Transverse colon (tissue), 4 donors: ENCODE measurements around the gene GRIA4. TPM values are rescaled to one million over a fixed set of nuclear protein-coding genes. Genes with fewer than 3 reads are reported as not detected.

Experiments
- DNase-seq: peaks from one replicate; pipeline ENCODE4 v3.0.0-alpha.2; 2019
- H3K27ac ChIP-seq, 4 donors: fragments of 200-600 bp; sonication (generic); 2 replicates each; pipeline ENCODE4 v1.5.1; 2016 to 2018; ENCODE audit warnings: inconsistent platforms in 4 of 4
- H3K27me3 ChIP-seq: fragments of 200-600 bp; sonication (generic); 2 replicates; pipeline ENCODE4 v1.5.1; 2017; ENCODE audit warnings: inconsistent platforms
- H3K36me3 ChIP-seq, 4 donors: fragments of 200-600 bp; sonication (generic); 2 replicates each; pipeline ENCODE4 v1.5.1; 2017 to 2019; ENCODE audit warnings: inconsistent platforms in 4 of 4
- H3K4me1 ChIP-seq, 4 donors: fragments of 200-600 bp; sonication (generic); 2 replicates each; pipeline ENCODE4 v1.5.1; 2017 to 2020; ENCODE audit warnings: inconsistent platforms in 4 of 4
- H3K4me3 ChIP-seq, 4 donors: fragments of 200-600 bp; sonication (generic); 1 replicate in 1 of 4; 2 replicates in 3 of 4; pipeline versions ENCODE4 v1.5.1 to v1.6.1; 2017 to 2019; ENCODE audit warnings: inconsistent platforms in 4 of 4
- H3K9me3 ChIP-seq, 2 donors: fragments of 200-600 bp; sonication (generic); 2 replicates each; pipeline ENCODE4 v1.5.1; 2017 to 2019; ENCODE audit warnings: inconsistent platforms in 2 of 2
- EP300 ChIP-seq: sonication (generic); formaldehyde crosslinking; IDR thresholded peaks from one replicate; pipeline ENCODE4 v1.6.1; 2017; ENCODE audit warnings: antibody characterized with exemption, low read depth
- POLR2A ChIP-seq: fragments of 450-650 bp; IDR thresholded peaks from one replicate; pipeline ENCODE4 v1.6.1; 2016; ENCODE audit warnings: antibody characterized with exemption, mild to moderate bottlenecking, moderate library complexity
- POLR2AphosphoS5 ChIP-seq, 3 donors: sonication (generic); formaldehyde crosslinking; IDR thresholded peaks; one replicate each; pipeline ENCODE4 v1.6.1; 2016; ENCODE audit warnings: antibody characterized with exemption in 3 of 3
- WGBS, 2 donors: methylation state at CpG; one replicate each; pipeline ENCODE4 v1.1.5; 2018; ENCODE audit warnings: low coverage in 1 of 2; 5-methylcytosine and 5-hydroxymethylcytosine counted together
- in situ Hi-C, 4 donors: fragments of 200-750 bp; cut with MboI; loops; one replicate each; pipeline versions ENCODE4 v1.15.0 to v1.15.1; 2017; ENCODE audit warnings: low sequenced_read_pairs in 3 of 4, low pct_ligation_motif_present in 1 of 4, low pct_unique_long_range_greater_than_20kb in 1 of 4
- intact Hi-C: fragments of 100-400 bp; cut with DNase I; formaldehyde crosslinking; loops from one replicate; pipeline ENCODE4 v1.15.1; 2023; ENCODE audit warnings: low total_unique reads
- total RNA-seq, 4 donors: library from RNA; depleted of rRNA; stranded (reverse); fragments of >200 nt; gene quantifications; one replicate each; pipeline ENCODE4 v1.1.0, GENCODE V29; 2016
- TF ChIP-seq, protein P1 (sequence below), 5 experiments: fragments of 200-600 bp in 3 of 5; fragments of 450-650 bp in 2 of 5; sonication (generic) in 3 of 5; IDR thresholded peaks; 1 replicate in 2 of 5; 2 replicates in 3 of 5; pipeline ENCODE4 v1.5.1; 2016 to 2017; ENCODE audit warnings: antibody characterized with exemption in 5 of 5, inconsistent platforms in 3 of 5, mild to moderate bottlenecking in 2 of 5, moderate library complexity in 1 of 5

The GRIA4 gene
- total RNA-seq, 4 donors from 2014 or later, result 0.79 to 2.4 (median 1.4) TPM; not detected in 1

DNA sequence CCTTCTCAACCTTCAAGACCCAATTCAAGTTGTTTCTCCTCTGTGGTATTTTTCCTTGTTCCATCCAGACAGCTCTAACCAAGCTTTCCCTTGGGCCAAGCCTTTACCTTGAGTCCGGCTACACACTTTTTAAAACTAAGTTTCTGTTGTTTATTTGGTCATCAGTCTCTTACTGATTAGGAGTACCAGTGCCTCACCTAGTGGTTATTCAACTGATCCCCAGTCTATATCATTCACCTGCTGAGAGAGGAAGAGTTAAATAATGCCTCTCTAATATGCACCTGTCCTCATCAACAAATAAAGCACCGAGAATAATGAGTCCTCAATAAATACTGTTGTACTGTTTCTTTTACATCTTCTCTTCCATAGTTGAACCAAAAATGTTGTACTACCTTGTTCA is 251.4 kb downstream of the GRIA4 start:
- Histone ChIP-seq H3K4me3 (no peak overlapping the region), H3K36me3 (no peaks in the 10 kb centered on the region), H3K9me3 (no peaks in the 10 kb centered on the region), H3K27ac (no peak overlapping the region), H3K4me1 (no peaks in the 10 kb centered on the region), H3K27me3 (no peaks in the 10 kb centered on the region)
- TF ChIP-seq POLR2A (no peak), POLR2AphosphoS5 (IDR thresholded peaks at IDR 0.05) (no peak)
- TF ChIP-seq, protein P1, sequence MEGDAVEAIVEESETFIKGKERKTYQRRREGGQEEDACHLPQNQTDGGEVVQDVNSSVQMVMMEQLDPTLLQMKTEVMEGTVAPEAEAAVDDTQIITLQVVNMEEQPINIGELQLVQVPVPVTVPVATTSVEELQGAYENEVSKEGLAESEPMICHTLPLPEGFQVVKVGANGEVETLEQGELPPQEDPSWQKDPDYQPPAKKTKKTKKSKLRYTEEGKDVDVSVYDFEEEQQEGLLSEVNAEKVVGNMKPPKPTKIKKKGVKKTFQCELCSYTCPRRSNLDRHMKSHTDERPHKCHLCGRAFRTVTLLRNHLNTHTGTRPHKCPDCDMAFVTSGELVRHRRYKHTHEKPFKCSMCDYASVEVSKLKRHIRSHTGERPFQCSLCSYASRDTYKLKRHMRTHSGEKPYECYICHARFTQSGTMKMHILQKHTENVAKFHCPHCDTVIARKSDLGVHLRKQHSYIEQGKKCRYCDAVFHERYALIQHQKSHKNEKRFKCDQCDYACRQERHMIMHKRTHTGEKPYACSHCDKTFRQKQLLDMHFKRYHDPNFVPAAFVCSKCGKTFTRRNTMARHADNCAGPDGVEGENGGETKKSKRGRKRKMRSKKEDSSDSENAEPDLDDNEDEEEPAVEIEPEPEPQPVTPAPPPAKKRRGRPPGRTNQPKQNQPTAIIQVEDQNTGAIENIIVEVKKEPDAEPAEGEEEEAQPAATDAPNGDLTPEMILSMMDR (IDR thresholded peaks at IDR 0.05), result peak in 1 of 5 experiments; percentile 10
- intact Hi-C loops (no loop called here), in situ Hi-C loops (loop anchor here in 1 of 4 donors (25.0 kb wide), 1 partner anchor 1249 kb away; no protein-coding TSS in a partner anchor)
- DNase-seq, result no peak
- WGBS, 2 donors, result 61 to 80% methylated on average over 2 of the region's 2 CpGs

DNA sequence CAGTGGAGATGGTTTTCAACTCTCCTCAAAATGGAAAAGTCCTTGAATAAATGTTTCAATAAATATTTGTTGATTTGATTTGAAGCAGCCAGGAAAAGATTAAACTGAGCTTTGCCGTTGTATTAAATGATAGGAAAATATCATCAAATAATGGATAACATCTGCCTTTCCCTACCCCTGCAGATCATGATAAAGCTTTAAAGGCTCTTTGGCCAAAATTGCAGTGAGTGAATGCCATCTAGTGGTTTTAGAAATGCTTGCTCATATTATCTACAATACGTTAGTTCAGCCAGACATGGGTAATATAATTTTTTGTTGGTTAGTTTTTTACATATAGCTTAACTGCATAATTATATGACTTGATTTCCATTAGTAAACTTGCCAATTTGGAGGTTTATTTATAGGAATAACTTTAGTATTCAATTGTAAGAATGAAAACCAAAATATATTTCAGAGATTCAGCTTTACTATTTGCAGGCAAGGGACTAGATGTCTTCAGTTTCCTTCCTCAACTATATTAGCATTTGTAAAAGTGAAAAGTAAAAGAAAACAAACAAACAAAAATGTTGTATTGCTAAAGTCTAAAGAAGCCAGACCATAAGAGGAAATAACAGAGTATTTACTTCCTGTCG is 253.0 kb downstream of the GRIA4 start:
- intact Hi-C loops (no loop called here), in situ Hi-C loops (loop anchor here in 1 of 4 donors (25.0 kb wide), 1 partner anchor 1251 kb away; no protein-coding TSS in a partner anchor)
- H3K9me3 ChIP-seq, result no peaks in the 10 kb centered on the region
- H3K27me3 ChIP-seq, result no peaks in the 10 kb centered on the region
- no peak for TF ChIP-seq POLR2A
- TF ChIP-seq, protein P1 (IDR thresholded peaks at IDR 0.05), result peak; percentile 58 to 62 (median 60)
- 25 to 26% methylated on average over 3 of the region's 3 CpGs for WGBS, 2 donors
- no peaks in the 10 kb centered on the region for H3K4me1 ChIP-seq
- no peak overlapping the region for H3K4me3 ChIP-seq
- DNase-seq, result no peak
- H3K27ac ChIP-seq, result no peak overlapping the region
- H3K36me3 ChIP-seq, result no peaks in the 10 kb centered on the region

DNA sequence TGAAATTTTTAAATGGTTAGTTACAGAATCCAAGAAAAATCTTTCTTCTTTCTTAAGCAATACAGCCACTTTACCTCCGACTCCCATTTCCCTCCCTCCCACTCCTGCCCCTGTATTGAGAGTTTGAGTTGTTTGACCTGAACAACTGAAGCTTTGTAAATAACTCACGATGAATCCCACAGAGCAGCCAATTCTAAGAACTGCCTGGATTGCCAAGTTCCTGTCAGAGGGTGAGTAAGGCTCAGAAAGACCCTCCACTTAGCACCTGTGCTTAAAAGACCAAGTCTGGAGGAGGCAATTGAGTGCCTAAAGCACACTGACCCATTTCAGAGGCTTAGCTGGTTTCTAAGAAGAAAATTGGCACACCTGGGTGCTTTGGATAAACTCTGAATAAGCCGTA is 253.7 kb downstream of the GRIA4 start:
- in situ Hi-C loops, result loop anchor here in 1 of 4 donors (25.0 kb wide), 1 partner anchor 1251 kb away; no protein-coding TSS in a partner anchor
- Histone ChIP-seq H3K27me3 (no peaks in the 10 kb centered on the region), H3K27ac (no peak overlapping the region), H3K4me1 (no peaks in the 10 kb centered on the region), H3K36me3 (no peaks in the 10 kb centered on the region), H3K9me3 (no peaks in the 10 kb centered on the region), H3K4me3 (no peak overlapping the region)
- TF ChIP-seq EP300 (no peak), POLR2A (no peak), POLR2AphosphoS5 (IDR thresholded peaks at IDR 0.05) (no peak)
- TF ChIP-seq, protein P1 (IDR thresholded peaks at IDR 0.05), result no peak
- 42 to 46% methylated on average over 3 of the region's 3 CpGs for WGBS, 2 donors
- intact Hi-C loops, result no loop called here
- DNase-seq, result no peak

DNA sequence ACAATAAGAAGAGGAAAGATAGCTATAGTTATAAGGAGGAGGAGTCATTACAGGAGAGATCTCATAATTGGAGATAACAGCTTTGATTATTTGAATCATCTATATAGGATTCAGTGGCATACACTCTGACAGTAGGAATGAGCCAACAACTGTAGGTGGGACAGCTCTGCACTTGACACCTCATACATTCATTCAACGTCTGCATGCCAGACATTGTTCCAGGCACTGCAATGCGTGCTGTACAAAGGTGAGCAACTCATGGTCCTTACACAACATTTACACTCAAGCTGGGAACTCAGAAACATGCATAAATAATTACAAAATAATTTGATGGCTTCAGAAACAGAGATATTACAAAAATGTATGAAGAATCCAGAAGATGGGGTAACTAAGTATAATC is 257.9 kb downstream of the GRIA4 start:
- 64 to 92% methylated on average over 2 of the region's 2 CpGs for WGBS, 2 donors
- Histone ChIP-seq H3K27me3 (no peaks in the 10 kb centered on the region), H3K9me3 (no peaks in the 10 kb centered on the region), H3K36me3 (no peaks in the 10 kb centered on the region), H3K4me1 (no peaks in the 10 kb centered on the region), H3K27ac (no peak overlapping the region), H3K4me3 (no peak overlapping the region)
- in situ Hi-C loops, result loop anchor here in 1 of 4 donors (25.0 kb wide), 1 partner anchor 1255 kb away; no protein-coding TSS in a partner anchor
- intact Hi-C loops, result no loop called here
- no peak for DNase-seq
- TF ChIP-seq, protein P1 (IDR thresholded peaks at IDR 0.05), result no peak
- TF ChIP-seq EP300 (no peak), POLR2AphosphoS5 (IDR thresholded peaks at IDR 0.05) (no peak)
